Bladder microvascular endothelial cell (primary cell): Measurements from ENCODE around the gene UBAC2. TPM values are rescaled to one million over a fixed set of nuclear protein-coding genes. Genes with fewer than 3 reads are reported as not detected.

Experiments
- total RNA-seq: library from RNA; depleted of rRNA; stranded (reverse); fragments of >200 nt; gene quantifications from 2 replicates; pipeline ENCODE4 v1.2.3, GENCODE V29; 2014

UBAC2 gene
- total RNA-seq, result 21.9 and 43.5 TPM in 2 replicates

GRCh38 chr13:99200432-99201167 lies at the start of gene UBAC2:
Gene UBAC2, plus strand, starts transcription at chr13:99200854. Its CDS starts 55 bp downstream, at chr13:99200909.

GRCh38 chr13:99258210-99258860 lies 57.7 kb downstream of the UBAC2 start, which contains the start of gene GPR18:
Gene GPR18, minus strand, starts transcription at chr13:99258379. Its CDS starts 2,507 bp downstream, at chr13:99255872.

GRCh38 chr13:99307247-99307646 lies 106.6 kb downstream of the UBAC2 start, which contains the start of gene GPR183:
Gene GPR183, minus strand, starts transcription at chr13:99307399. Its CDS starts 11,254 bp downstream, at chr13:99296145.

Other genes with a start within 250 kb of the UBAC2 start
- 349 and 597 TPM in 2 replicates for gene DOCK9, start 222.8 kb upstream of the UBAC2 start, total RNA-seq
- not detected in 2 replicates for gene GPR18, start 57.5 kb downstream of the UBAC2 start, total RNA-seq
- gene GPR183, start 106.5 kb downstream of the UBAC2 start, total RNA-seq, result under 0.01 and 0.19 TPM in 2 replicates